ENCODE results near the gene KRTAP4-2.
"Not testable (repeated sequence)": the region's sequence is repeated elsewhere in the genome, so short reads cannot be mapped to it uniquely, and the experiment has no call there.

KRTAP4-2 gene

GRCh38 chr17:41177727-41178271 lies at the start of gene KRTAP4-2:
KRTAP4-2 (minus strand) TSS chr17:41178221; CDS start chr17:41178164, 57 bp downstream.
- DNase-seq, result no peak

- DNase-seq, result not testable (repeated sequence)
These were observed 48.6 kb upstream of the KRTAP4-2 start, which contains the start of gene KRTAP9-2 for GRCh38 chr17:41226598-41227095. KRTAP9-2 (plus strand) TSS chr17:41226648; CDS start chr17:41226655, 7 bp downstream.

GRCh38 chr17:41226051-41226450 lies 48.0 kb upstream of the KRTAP4-2 start:
- no peak for DNase-seq

GRCh38 chr17:41223821-41224220 lies 45.8 kb upstream of the KRTAP4-2 start:
- DNase-seq, result no peak

GRCh38 chr17:41215681-41216080 lies 37.7 kb upstream of the KRTAP4-2 start:
- DNase-seq, result no peak

GRCh38 chr17:41212524-41213169 lies 34.6 kb upstream of the KRTAP4-2 start:
- DNase-seq, result no peak

- DNase-seq, result no peak
These were observed 33.9 kb upstream of the KRTAP4-2 start for GRCh38 chr17:41211845-41212466.

GRCh38 chr17:41199421-41200078 lies 21.5 kb upstream of the KRTAP4-2 start:
- no peak for DNase-seq

- DNase-seq, result no peak
These were observed 18.0 kb upstream of the KRTAP4-2 start for GRCh38 chr17:41196068-41196467.

GRCh38 chr17:41190328-41190727 lies 12.3 kb upstream of the KRTAP4-2 start:
- no peak for DNase-seq

GRCh38 chr17:41189837-41190318 lies 11.9 kb upstream of the KRTAP4-2 start, which contains the start of gene KRTAP9-1:
KRTAP9-1 (plus strand) TSS chr17:41189887; CDS start chr17:41189887, 0 bp downstream.
- DNase-seq, result not testable (repeated sequence)

- DNase-seq, result no peak
These were observed 8.9 kb upstream of the KRTAP4-2 start for GRCh38 chr17:41186872-41187271.

- DNase-seq, result no peak
These were observed 7.0 kb upstream of the KRTAP4-2 start for GRCh38 chr17:41185001-41185400.

- DNase-seq, result no peak
These were observed 6.5 kb upstream of the KRTAP4-2 start, which contains the start of gene KRTAP4-1 for GRCh38 chr17:41184480-41184961. KRTAP4-1 (minus strand) TSS chr17:41184911; CDS start chr17:41184854, 57 bp downstream.

- no peak for DNase-seq
These were observed 1.0 kb upstream of the KRTAP4-2 start for GRCh38 chr17:41178843-41179616.

GRCh38 chr17:41178341-41178740 lies 320 bp upstream of the KRTAP4-2 start:
- DNase-seq, result no peak

- DNase-seq, result no peak
These were observed 1.2 kb downstream of the KRTAP4-2 start for GRCh38 chr17:41176744-41177387.

GRCh38 chr17:41171886-41172285 lies 6.1 kb downstream of the KRTAP4-2 start:
- no peak for DNase-seq

- no peak for DNase-seq
These were observed 9.9 kb downstream of the KRTAP4-2 start, which contains the start of gene KRTAP4-3 for GRCh38 chr17:41168121-41168520. KRTAP4-3 (minus strand) TSS chr17:41168221; CDS start chr17:41168172, 49 bp downstream.

GRCh38 chr17:41167561-41167960 lies 10.5 kb downstream of the KRTAP4-2 start:
- no peak for DNase-seq

- no peak for DNase-seq
These were observed 14.2 kb downstream of the KRTAP4-2 start for GRCh38 chr17:41163828-41164227.
